ENCODE measurements around the gene NDNF. TPM values are rescaled to one million over a fixed set of nuclear protein-coding genes. Genes with fewer than 3 reads are reported as not detected.

Gene NDNF
- total RNA-seq, 1 donor from 2014 or later, result 0.70 TPM

DNA sequence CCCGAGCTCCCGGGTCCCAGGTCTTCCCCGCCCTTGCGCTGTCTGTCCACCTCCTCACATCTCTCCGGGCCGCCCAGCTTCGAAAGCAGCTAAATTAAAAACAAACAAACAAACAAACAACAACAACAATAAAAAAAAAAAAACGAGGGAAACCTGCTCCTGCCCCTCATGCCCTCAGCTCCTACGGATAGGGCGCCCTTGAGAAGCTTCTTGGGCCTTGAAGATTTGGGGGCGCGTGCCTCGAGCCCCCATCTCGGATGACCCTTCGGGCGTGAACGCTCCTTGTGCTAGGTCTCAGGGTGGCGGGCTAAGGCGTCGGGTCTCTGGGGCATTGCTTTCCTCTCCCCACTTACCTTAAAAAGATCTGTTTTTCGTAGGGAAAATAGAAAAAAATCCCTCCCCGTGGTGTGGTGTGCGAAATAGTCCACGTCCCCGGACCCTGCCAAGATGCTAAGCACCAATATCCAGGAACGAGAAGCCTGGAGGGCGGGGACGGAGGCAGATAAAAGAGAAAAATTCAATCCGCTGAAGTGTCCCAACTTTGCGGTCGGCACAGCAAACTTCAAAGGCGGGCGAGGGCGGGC is 603 bp downstream of the NDNF start:
- no peak for DNase-seq (ENCODE audit: extremely low read depth, low read depth, low spot score)

DNA sequence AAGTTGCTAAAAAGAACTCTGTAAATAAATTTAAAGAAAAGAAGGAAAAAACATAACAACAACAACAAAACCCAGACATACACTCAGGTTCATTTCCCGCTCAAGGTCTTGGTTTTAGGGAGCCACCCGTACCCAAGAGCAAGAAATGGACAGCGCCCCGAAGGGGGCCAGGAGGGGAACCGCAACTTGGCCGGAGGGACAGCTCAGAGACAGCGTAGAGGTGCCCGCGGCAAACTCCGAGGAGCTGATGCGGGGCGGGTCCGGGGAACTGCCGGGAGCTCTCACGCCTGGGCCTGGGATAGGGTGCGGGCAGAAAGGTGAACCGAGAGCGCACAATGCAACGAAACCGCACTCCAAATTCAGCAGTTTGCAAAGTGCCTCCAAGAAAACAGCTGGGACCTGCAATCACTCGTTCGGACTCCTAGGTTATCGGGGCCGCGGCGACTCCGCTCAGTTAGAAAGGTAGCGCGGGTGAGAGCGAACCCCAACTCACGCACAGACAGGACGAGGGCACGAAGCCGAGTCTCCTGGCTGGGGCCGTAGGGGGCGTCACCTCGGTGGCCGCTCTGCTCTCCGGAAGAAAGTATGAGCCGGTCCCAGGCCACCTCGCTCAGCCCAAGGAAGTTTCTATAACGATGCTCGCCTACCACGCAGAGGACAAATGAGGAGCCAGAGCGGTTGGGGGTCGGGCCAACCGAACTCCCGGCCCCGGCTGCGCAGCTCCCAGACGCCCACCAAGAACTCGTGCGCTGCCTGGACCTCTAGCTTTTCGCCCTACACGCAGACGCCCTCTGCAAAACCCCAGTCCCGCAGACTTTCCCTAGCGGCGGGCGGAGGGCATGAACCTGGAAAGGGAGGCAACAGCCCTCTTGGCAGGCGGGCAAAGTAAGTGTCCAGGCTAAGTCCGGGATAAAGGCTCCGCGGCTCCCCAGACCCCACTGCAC is 1.4 kb downstream of the NDNF start:
- DNase-seq (ENCODE audit: extremely low read depth, low read depth, low spot score), result no peak

DNA sequence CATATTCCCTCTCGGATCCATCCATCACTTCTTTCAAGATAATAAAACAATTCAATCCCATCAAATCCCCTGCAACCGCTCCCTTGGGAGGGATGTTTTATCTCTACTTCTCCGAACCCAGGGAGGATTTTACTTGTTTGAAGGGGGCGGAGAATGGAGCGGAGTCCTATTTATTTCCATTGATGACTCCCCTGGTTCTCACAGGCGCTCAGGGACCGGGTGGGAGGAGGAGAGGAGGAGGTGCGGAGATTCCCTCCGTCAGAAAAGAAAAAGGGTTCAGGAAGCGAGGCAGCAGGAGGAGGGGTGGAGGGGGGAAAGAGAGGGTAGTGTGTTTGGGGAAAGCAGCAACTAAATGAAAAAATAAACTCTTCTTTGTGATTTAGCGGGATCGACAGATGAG is 2.1 kb downstream of the NDNF start:
- no peak for DNase-seq (ENCODE audit: extremely low read depth, low read depth, low spot score)

DNA sequence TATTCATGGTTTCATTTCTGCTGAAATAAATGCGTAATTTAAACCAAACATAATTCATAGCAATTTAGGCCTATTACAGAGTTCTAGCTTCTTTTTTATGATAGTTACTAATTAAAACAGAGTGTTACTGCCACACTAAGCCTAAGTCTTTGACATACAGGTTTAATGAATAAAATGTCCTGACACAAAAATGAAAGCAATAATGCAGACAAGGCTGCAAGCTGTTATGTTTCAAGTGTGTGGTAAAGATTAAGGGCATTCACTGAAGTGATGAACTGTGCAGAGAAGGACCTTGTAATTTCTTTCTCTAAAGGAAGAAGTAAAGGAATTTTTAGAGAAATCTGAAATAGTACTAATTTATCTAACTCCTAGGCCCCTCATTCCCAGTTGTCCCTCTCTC is 2.9 kb downstream of the NDNF start:
- no peak for DNase-seq (ENCODE audit: extremely low read depth, low read depth, low spot score)

DNA sequence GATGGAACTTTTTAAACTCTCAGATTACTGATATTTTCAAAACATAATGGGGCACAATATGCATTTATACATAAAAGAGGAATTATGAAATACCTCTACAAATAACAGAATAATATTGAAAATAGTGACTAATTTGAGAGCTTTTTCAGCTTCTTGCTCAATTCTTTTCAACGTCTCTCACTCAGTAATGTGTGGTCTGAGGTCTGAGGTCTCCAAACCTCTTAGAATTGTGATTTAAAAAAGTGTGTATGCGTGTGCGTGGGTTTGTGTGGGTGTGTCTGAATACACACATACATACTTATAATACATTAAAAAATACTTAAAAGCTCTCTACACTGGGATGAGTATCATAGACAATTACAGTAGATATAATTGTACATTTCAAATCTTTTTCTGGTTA is 7.9 kb downstream of the NDNF start:
- no peak for DNase-seq (ENCODE audit: extremely low read depth, low read depth, low spot score)

DNA sequence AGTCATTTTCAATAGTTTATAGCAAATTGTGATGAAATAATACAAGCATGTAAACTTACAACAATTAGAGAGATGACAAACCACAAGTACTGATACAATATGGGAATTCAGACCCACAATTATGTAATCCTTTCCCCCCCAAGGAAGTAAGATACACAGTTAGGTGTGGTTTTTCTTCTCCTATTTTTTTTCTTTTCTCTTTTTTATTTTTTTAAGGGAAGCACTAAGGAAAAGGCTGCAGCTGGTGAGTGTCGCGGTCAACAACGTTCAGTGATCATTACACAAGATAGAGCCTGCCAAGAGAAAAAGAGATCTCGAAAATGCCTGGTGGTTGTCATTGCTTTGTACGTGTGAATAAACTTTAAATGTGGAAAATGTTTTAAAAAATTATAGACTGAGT is 9.8 kb downstream of the NDNF start:
- no peak for DNase-seq (ENCODE audit: extremely low read depth, low read depth, low spot score)

DNA sequence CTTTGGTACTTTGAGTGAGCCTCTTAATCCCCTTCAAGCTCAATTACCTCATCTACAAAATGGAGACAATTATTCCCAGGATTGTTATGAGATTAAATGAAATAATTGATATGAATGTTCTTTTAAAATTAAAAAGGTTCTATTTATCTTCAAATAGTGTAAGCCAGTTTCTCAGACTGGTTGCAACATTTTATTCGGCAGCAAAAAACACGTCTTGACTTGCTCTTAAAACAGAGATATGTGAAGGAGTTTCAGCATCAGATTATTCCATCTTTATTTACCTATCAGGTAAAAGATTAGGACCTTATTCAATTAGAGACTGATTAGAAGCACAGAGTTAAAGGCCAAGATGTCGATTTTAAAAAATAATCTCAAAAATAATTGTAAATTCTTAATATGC is 10.5 kb downstream of the NDNF start:
- no peak for DNase-seq (ENCODE audit: extremely low read depth, low read depth, low spot score)

DNA sequence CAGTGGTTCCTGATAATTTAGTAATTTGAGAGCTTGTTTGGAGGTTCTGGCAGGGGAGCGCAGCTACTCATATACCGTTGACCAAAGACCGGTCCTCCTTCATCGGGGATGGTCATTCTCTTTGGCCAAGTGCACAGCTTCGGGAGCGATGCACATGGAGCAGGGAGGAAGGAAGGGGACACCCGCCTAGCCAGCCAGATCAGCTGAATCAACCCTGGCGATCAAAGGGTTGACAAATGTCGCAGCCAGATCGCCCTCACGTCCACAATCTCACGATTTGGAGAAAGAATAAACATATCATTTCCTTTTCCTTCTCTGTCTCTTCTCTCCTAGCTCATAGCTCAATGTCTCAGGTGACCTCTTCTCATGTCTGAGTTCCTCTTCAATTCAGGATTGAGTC is 11.1 kb downstream of the NDNF start:
- no peak for DNase-seq (ENCODE audit: extremely low read depth, low read depth, low spot score)

DNA sequence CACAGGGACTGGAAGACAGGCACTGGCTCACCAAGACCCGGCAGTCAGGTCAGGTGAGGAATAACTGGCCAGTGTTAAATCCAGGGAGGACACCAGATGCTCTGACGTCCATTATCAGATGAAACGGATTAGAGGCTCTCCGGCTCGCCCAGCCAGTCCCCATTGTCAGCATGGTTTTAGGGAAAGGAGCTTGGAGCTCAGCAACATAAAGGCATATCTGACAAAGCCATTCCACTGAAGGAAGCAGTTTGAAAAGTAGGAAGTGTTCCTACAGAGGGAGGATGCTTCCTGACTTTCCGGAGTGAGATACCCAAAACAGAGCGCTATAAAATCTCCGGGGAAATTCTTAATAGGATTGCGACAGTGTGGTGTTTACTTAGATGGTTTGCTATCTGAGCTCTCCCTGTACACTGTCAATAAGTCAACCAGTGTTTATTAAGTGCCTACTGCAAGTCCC is 14.8 kb downstream of the NDNF start:
- DNase-seq (ENCODE audit: extremely low read depth, low read depth, low spot score), result no peak

DNA sequence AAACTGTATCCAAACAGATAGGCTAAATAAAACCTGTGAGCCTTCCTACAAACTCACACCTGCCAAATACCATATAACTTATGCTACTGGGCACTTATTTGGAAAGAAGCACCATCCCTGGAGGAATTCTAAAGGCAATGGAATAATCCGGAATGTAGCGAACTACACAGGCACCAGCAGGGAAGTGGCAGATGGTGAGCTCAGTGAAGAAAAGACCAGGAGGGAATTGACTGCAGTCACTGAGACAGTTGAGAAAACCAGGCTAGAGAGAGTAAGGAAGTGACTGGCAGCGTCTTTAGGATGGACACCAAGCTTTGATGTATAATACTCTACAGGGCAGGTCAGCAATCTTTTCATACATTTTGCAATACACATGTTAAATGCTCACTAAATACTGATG is 16.3 kb downstream of the NDNF start:
- no peak for DNase-seq (ENCODE audit: extremely low read depth, low read depth, low spot score)

DNA sequence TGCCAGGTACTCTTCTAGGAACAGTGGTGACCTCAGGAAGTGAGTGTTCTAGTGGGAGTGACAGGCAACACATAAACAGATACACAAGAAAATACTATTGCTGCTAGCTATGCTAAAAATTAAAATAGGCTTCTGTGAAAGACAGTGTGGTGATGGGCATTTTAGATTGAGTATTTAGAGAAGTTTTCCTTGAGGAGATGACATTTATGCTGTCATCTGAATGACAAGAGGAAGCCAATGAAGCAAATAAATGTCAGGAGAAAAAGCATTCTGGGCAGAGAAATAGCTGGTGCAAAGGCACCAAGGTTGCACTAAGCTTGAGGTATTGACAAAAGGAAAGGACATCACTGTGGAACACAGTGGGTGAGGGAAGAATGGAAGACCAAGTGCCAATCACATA is 18.0 kb downstream of the NDNF start:
- no peak for DNase-seq (ENCODE audit: extremely low read depth, low read depth, low spot score)

DNA sequence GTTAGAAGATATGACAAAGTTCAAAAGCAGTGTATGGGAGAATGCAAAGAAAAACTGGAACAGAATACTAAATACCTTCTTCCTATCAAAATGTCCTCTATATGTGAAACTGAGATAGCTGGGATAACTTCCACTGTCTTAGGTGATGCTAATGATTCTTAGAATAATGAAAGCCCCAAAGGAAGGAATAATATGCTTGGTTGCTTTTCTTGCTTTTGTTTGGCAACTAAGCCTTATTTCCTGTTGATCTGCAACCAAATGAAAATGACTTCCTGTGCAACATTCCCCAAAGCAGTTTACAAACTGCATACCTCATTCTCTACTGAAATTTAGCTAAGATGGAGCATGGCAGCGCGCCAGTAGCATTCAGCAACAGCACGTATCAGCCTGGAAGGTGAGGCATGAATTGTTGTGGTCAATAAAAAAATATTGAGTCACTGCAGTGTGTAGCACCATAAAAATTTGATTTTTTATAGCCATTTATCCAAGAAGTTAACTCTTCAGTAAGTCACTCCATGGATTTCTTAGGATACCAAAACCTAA is 18.7 kb downstream of the NDNF start:
- no peak for DNase-seq (ENCODE audit: extremely low read depth, low read depth, low spot score)

DNA sequence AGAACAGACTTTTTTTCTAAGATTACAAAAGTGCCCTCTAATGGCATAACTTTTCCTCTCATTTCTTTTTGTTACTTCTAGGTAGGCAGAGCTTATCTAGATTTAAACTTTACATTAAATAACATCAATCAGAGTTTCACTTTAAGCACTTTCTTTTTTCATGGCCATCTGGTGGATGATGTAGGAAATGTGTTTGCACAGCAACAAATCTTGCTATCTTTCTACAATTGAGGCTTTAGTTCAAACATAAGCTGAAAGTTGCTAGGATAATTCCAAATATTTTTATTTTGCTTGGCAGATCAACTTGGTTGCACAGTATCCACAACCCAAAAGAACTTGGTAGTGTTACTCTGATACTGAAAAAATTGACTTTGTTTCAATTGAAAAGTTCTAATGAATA is 22.0 kb downstream of the NDNF start:
- DNase-seq (ENCODE audit: extremely low read depth, low read depth, low spot score), result no peak

DNA sequence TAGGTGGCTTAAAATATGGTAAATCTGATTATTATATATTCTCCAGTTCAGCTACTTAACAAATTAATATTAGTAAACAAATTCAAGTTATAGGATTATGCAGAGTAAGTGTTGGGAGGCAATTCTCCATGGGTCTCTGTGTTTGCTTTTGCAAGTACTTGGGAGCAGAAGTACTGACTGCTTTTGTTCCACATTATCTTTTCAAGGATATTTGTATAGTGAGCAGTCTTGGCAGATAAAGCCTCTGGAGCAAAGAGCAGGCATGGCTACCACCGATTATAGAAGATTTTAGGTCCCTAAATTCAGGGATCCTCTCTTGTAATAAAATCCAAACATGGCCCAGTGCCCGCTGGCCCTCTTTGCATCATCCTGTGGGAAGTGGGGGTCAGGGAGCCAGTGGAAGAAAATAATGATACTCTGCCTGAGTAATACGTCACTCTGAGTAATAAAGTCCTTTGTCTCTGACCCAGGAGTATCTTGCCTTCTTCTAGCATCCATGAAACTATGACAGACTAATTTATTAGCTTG is 23.2 kb downstream of the NDNF start:
- DNase-seq (ENCODE audit: extremely low read depth, low read depth, low spot score), result no peak

DNA sequence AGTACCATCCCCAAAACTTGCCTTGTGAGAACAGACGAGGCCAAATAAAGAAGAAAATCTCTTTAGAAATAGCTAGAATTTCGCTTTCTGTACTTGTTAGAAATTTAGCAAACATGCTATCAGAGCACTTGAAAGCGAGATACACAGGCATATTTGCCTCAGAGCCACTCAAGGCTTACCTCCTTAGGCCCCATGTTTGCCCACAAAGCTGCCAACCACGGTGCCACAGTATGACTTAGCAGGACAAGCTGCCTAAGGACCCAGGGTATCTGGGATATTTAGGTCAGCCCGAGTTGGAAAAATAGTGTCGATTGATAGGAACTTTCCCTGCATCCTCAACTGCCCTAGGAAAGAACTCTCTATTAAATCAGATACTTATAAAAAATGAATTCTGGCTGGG is 24.2 kb downstream of the NDNF start:
- no peak for DNase-seq (ENCODE audit: extremely low read depth, low read depth, low spot score)

DNA sequence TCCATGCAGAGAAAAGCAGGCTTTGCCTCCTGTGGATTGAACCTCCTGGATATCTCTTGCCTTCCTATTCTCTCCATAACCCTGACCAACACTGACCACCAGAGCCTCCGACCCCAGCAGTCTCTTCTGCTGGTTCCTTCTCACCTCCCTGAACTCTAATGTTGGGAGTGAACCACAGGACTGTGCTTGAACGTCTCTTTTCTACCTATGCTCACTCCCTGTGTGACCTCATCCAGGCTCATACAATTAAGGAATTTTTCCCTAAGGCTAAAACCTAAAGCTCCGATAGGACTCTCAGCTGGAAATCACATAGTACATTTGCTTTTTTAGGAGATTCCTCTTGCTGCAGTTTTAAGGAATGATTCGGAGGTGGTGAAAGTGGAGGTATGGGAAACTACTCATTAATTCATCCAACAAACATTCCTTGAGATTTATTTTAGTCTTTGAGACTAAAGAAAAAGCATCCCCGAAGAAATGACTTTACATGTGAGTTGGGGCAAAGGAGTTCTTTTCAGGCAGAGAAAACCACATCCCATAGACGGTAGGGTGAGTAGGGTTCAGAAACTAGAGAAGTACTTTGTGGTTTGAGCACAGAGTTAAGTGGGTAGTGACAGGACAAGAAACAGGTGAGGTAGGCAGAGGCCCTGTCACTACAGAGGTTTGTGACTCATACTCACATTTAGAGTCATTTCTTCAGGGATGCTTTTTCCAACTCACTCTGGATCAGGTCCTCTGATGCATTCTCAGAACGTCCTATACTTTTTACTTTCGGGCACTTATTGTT is 30.8 kb downstream of the NDNF start:
- no peak for DNase-seq (ENCODE audit: extremely low read depth, low read depth, low spot score)

DNA sequence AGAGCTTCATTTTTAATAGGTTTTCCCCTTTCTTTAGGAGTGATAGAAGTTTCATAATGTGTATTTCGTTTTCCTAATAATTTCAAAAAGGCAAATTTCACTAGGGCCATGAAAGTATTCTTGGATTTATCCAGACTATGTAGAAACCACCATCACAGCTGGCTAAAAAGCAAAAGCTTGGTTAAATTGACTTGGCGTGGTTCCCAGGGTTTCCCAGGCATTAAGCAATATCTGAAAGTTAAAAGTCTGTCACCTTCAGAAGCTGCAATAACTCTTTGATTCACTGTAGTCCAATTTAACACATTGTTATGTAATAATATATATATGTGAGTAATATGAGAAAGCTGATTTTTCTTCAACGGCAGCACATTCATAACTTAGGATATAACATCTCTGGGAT is 38.3 kb downstream of the NDNF start:
- DNase-seq (ENCODE audit: extremely low read depth, low read depth, low spot score), result no peak

DNA sequence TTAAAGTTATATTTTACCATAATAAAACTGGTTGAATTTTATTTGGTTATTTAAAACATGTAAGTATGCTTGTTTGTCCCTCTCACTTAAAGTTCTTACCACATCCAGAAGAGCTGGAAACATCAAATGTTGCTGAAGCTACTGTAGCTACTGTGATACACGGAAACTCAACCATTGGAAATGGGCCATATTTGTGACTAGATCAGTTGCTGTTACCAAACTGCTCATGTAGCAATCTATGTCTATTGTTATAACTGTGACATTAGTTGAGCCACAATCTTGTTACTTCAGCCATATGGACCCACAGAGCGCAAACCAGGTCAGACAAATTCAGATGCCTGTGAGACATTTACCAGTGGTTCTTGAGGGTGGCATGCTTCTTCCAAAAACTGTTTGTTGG is 41.6 kb downstream of the NDNF start:
- DNase-seq (ENCODE audit: extremely low read depth, low read depth, low spot score), result no peak

DNA sequence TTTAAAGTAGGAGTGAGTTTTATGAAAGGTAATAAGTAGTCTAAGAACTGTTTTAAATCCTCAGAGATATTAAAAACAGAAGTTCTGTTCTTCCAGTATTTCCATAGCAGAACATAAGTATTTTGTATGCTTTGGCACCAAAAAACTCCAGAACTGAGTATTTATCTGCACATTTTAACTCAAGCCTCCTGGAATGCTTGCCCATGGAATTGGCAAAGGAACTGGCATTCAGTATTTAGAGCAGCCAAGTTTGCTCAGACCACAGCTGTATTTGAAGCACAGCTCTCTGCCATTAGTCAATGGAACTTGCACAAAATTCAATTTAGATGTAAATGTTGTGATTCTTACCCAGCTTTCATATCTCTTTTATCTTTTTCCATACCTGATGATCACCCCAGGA is 42.2 kb downstream of the NDNF start:
- DNase-seq (ENCODE audit: extremely low read depth, low read depth, low spot score), result no peak

DNA sequence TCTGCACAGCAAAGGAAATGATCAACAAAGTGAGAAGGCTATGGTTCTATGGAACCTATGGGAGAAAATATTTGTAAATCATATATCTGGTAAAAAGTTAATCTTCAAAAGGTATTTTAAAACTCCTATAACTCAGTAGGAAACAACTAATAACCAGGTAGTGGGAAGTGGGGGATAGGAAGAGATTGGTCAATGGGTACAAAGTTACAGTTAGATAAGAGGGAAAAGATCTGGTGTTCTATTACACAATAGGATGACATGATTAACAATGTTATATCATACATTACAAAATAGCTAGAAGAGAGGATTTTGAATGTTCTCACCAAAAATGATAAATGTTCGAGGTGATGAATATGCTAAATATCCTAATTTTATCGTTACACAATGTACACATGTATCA is 46.3 kb downstream of the NDNF start:
- DNase-seq (ENCODE audit: extremely low read depth, low read depth, low spot score), result no peak

DNA sequence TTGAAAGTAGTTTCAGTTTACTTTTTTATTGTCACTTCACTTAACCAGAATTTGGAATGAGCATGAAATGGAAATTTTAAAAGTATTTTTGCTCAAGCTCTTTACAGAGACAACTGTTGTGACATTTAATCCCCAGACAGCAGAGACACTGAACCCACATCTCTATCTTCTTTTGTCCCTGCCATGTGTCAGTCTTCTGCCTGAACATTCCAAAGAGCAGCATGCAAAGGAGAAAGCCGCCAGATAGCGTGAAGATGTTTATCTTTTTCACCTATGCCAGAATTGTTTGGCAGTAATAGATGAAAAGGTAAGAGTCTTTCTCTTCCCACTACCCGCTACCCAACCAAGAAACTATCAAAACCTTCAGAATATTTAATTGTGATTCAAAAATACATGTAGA is 46.8 kb downstream of the NDNF start:
- DNase-seq (ENCODE audit: extremely low read depth, low read depth, low spot score), result no peak

All from glomerular endothelial cell (primary cell).